Stimulated activated naive CD4-positive, alpha-beta T cell (primary cell): ENCODE results near the gene KRTAP4-2.
"Not testable (repeated sequence)": the region's sequence is repeated elsewhere in the genome, so short reads cannot be mapped to it uniquely, and the experiment has no call there.

Experiments
- DNase-seq, 6 experiments: peaks; one replicate each; lab custom pipeline; 2025; lab: John Stamatoyannopoulos, UW

Gene KRTAP4-2

GRCh38 chr17:41177727-41178271 is at the start of gene KRTAP4-2:
TSS of gene KRTAP4-2 (minus strand) at chr17:41178221. CDS start at chr17:41178164, 57 bp downstream.
- no peak for DNase-seq

GRCh38 chr17:41226598-41227095 is 48.6 kb upstream of the KRTAP4-2 start, which contains the start of gene KRTAP9-2:
TSS of gene KRTAP9-2 (plus strand) at chr17:41226648. CDS start at chr17:41226655, 7 bp downstream.
- DNase-seq: not testable (repeated sequence)

GRCh38 chr17:41226051-41226450 is 48.0 kb upstream of the KRTAP4-2 start:
- DNase-seq: no peak

- no peak for DNase-seq
These were observed 45.8 kb upstream of the KRTAP4-2 start for GRCh38 chr17:41223821-41224220.

GRCh38 chr17:41215681-41216080 is 37.7 kb upstream of the KRTAP4-2 start:
- no peak for DNase-seq

- no peak for DNase-seq
These were observed 34.6 kb upstream of the KRTAP4-2 start for GRCh38 chr17:41212524-41213169.

- no peak for DNase-seq
These were observed 33.9 kb upstream of the KRTAP4-2 start for GRCh38 chr17:41211845-41212466.

- DNase-seq: no peak
These were observed 21.5 kb upstream of the KRTAP4-2 start for GRCh38 chr17:41199421-41200078.

- no peak for DNase-seq
These were observed 18.0 kb upstream of the KRTAP4-2 start for GRCh38 chr17:41196068-41196467.

- no peak for DNase-seq
These were observed 12.3 kb upstream of the KRTAP4-2 start for GRCh38 chr17:41190328-41190727.

- DNase-seq: not testable (repeated sequence)
These were observed 11.9 kb upstream of the KRTAP4-2 start, which contains the start of gene KRTAP9-1 for GRCh38 chr17:41189837-41190318. TSS of gene KRTAP9-1 (plus strand) at chr17:41189887. CDS start at chr17:41189887, 0 bp downstream.

- no peak for DNase-seq
These were observed 8.9 kb upstream of the KRTAP4-2 start for GRCh38 chr17:41186872-41187271.

GRCh38 chr17:41185001-41185400 is 7.0 kb upstream of the KRTAP4-2 start:
- no peak for DNase-seq

GRCh38 chr17:41184480-41184961 is 6.5 kb upstream of the KRTAP4-2 start, which contains the start of gene KRTAP4-1:
TSS of gene KRTAP4-1 (minus strand) at chr17:41184911. CDS start at chr17:41184854, 57 bp downstream.
- DNase-seq: no peak

GRCh38 chr17:41178843-41179616 is 1.0 kb upstream of the KRTAP4-2 start:
- DNase-seq: no peak

GRCh38 chr17:41178341-41178740 is 320 bp upstream of the KRTAP4-2 start:
- DNase-seq: no peak

- no peak for DNase-seq
These were observed 1.2 kb downstream of the KRTAP4-2 start for GRCh38 chr17:41176744-41177387.

- no peak for DNase-seq
These were observed 6.1 kb downstream of the KRTAP4-2 start for GRCh38 chr17:41171886-41172285.

- DNase-seq: no peak
These were observed 9.9 kb downstream of the KRTAP4-2 start, which contains the start of gene KRTAP4-3 for GRCh38 chr17:41168121-41168520. TSS of gene KRTAP4-3 (minus strand) at chr17:41168221. CDS start at chr17:41168172, 49 bp downstream.

GRCh38 chr17:41167561-41167960 is 10.5 kb downstream of the KRTAP4-2 start:
- DNase-seq: no peak

- DNase-seq: no peak
These were observed 14.2 kb downstream of the KRTAP4-2 start for GRCh38 chr17:41163828-41164227.
